HepG2 (cell line): Measurements from ENCODE around the gene MIER2. TPM values are rescaled to one million over a fixed set of nuclear protein-coding genes. Genes with fewer than 3 reads are reported as not detected.

ENCODE experiments used
- ATAC-seq: fragments of 200-7000 bp; cut with Tn5 transposase; 3 replicates; pipeline ENCODE4 v1.9.1; 2020; ENCODE audit warnings: mild to moderate bottlenecking, moderate library complexity
- BruUV-seq: library from RNA; stranded (reverse); fragments of 400-500 nt; replicated peaks from 2 replicates; lab custom pipeline; 2021; lab: Mats Ljungman, UMichigan
- CTCF ChIA-PET: fragments of 300-600 bp; formaldehyde crosslinking; extraction: SDS; loops from one replicate; lab custom pipeline; 2021; ENCODE audit warnings: low total read pairs, inconsistent platforms, low intra/inter-chr PET ratio; lab: Yijun Ruan, JAX
- POLR2A ChIA-PET: fragments of 350-600 bp; sonication (Branson Sonifier 250); formaldehyde crosslinking; loops from one replicate; lab custom pipeline; 2020; ENCODE audit warnings: antibody characterized with exemption, inconsistent platforms; lab: Yijun Ruan, JAX
- DNase-seq: peaks from one replicate; pipeline ENCODE4 v3.0.0-alpha.2; 2015; ENCODE audit warnings: low spot score
- FAIRE-seq: peaks from 3 replicates; lab custom pipeline; 2011; peaks lifted over from hg19 to GRCh38; lab: Jason Lieb, UNC
- H2AFZ ChIP-seq: one replicate; pipeline ENCODE4 v1.6.1; 2011; ENCODE audit warnings: low read length, inconsistent platforms
- H3K27ac ChIP-seq: fragments of 300-600 bp; 3 replicates; pipeline ENCODE4 v1.8.0; 2011; ENCODE audit warnings: mixed run types, mild to moderate bottlenecking, mixed read lengths, low read length, inconsistent platforms; ENCODE audit not compliant: insufficient read depth; ENCODE audit errors: extremely low read length
- H3K27me3 ChIP-seq, 2 experiments: fragments of 200-600 bp in 1 of 2; 2 replicates in 1 of 2; 3 replicates in 1 of 2; pipeline versions ENCODE4 v1.6.0 to v1.8.0; 2011; ENCODE audit warnings: low read length in 2 of 2, mild to moderate bottlenecking in 2 of 2, moderate library complexity in 2 of 2, inconsistent platforms in 1 of 2; ENCODE audit not compliant: insufficient read depth in 2 of 2, control insufficient read depth in 1 of 2
- H3K36me3 ChIP-seq, 2 experiments: fragments of 200-600 bp in 1 of 2; replicated peaks in 1 of 2; 2 replicates in 1 of 2; 3 replicates in 1 of 2; pipeline versions ENCODE4 v1.5.1 to v1.8.0; 2011; ENCODE audit warnings: low read length in 2 of 2, inconsistent platforms in 1 of 2; ENCODE audit not compliant: insufficient read depth in 2 of 2, control insufficient read depth in 1 of 2
- H3K4me1 ChIP-seq: 2 replicates; pipeline ENCODE4 v1.5.1; 2012; ENCODE audit warnings: low read length, inconsistent platforms; ENCODE audit not compliant: insufficient read depth
- H3K4me2 ChIP-seq: 2 replicates; pipeline ENCODE4 v1.6.0; 2011; ENCODE audit warnings: low read depth, low read length, inconsistent platforms
- H3K4me3 ChIP-seq, 3 experiments: fragments of 200-600 bp in 1 of 3; sonication (generic), shearing (Covaris generic) in 1 of 3; replicated peaks in 1 of 3; 2 replicates each; pipeline ENCODE4 v1.5.1; 2011 to 2016; ENCODE audit warnings: low read length in 3 of 3, inconsistent platforms in 2 of 3, low read depth in 2 of 3, mild to moderate bottlenecking in 2 of 3, control low read depth in 1 of 3, mixed read lengths in 1 of 3; ENCODE audit not compliant: insufficient read depth in 1 of 3
- H3K79me2 ChIP-seq: one replicate; pipeline ENCODE4 v1.6.1; 2011; ENCODE audit warnings: low read length, inconsistent platforms; ENCODE audit not compliant: insufficient read depth
- H3K9ac ChIP-seq: 2 replicates; pipeline ENCODE4 v1.6.0; 2011; ENCODE audit warnings: mild to moderate bottlenecking, low read depth, low read length, inconsistent platforms; ENCODE audit not compliant: insufficient read depth
- H3K9me3 ChIP-seq: 2 replicates; pipeline ENCODE4 v1.5.1; 2012; ENCODE audit warnings: mild to moderate bottlenecking, low read length
- H4K20me1 ChIP-seq: 2 replicates; pipeline ENCODE4 v1.6.0; 2011; ENCODE audit warnings: inconsistent platforms, mild to moderate bottlenecking, low read length, moderate library complexity; ENCODE audit not compliant: insufficient read depth
- CAMTA2 ChIP-seq: sonication (generic); formaldehyde crosslinking; IDR thresholded peaks from 2 replicates; pipeline ENCODE4 v1.4.0; 2020; ENCODE audit warnings: mild to moderate bottlenecking, missing genetic modification reagents, borderline replicate concordance
- HIVEP1 ChIP-seq: sonication (generic); formaldehyde crosslinking; IDR thresholded peaks from 2 replicates; pipeline ENCODE4 v1.4.0; 2020; ENCODE audit warnings: mild to moderate bottlenecking, missing genetic modification reagents
- MTF1 ChIP-seq: sonication (generic); formaldehyde crosslinking; IDR thresholded peaks from 2 replicates; pipeline ENCODE4 v1.5.0; 2020; ENCODE audit warnings: missing genetic modification reagents
- NFIB ChIP-seq: sonication (generic); formaldehyde crosslinking; IDR thresholded peaks from 2 replicates; pipeline ENCODE4 v1.9.0; 2021; ENCODE audit warnings: missing genetic modification reagents, mild to moderate bottlenecking, borderline replicate concordance
- SOX13 ChIP-seq, 3 experiments: fragments of 450-650 bp in 1 of 3; sonication (generic) in 1 of 3; formaldehyde crosslinking in 1 of 3; IDR thresholded peaks in 2 of 3; conservative IDR thresholded peaks in 1 of 3; 2 replicates each; pipeline versions ENCODE4 v1.5.0 to v1.6.1; 2016 to 2020; ENCODE audit warnings: antibody characterized with exemption in 1 of 3, mild to moderate bottlenecking in 1 of 3, missing compliant biosample characterization in 1 of 3, missing genetic modification reagents in 1 of 3, moderate library complexity in 1 of 3
- TAF15 ChIP-seq: fragments of 200-400 bp; formaldehyde crosslinking; IDR thresholded peaks from one replicate; pipeline ENCODE4 v1.6.1; 2018; ENCODE audit warnings: mild to moderate bottlenecking, low read depth, low read length; ENCODE audit not compliant: poor library complexity, severe bottlenecking
- TOE1 ChIP-seq: sonication (generic); formaldehyde crosslinking; IDR thresholded peaks from 2 replicates; pipeline ENCODE4 v1.4.0; 2020; ENCODE audit warnings: mild to moderate bottlenecking, missing genetic modification reagents
- ZFP36 ChIP-seq: fragments of 150-350 bp; IDR thresholded peaks from 2 replicates; pipeline ENCODE4 v1.6.1; 2018; ENCODE audit warnings: borderline replicate concordance, low read length, low read depth; ENCODE audit not compliant: partially characterized antibody
- ZFX ChIP-seq: sonication (generic); formaldehyde crosslinking; IDR thresholded peaks from 2 replicates; pipeline ENCODE4 v1.4.0; 2020; ENCODE audit warnings: mild to moderate bottlenecking, low read depth, missing genetic modification reagents, moderate library complexity
- ZKSCAN1 ChIP-seq: fragments of 150-350 bp; IDR thresholded peaks from 2 replicates; pipeline ENCODE4 v1.6.1; 2014; ENCODE audit warnings: low read length
- ZNF253 ChIP-seq: sonication (generic); formaldehyde crosslinking; IDR thresholded peaks from 2 replicates; pipeline ENCODE4 v1.8.0; 2022; ENCODE audit warnings: mild to moderate bottlenecking, missing genetic modification reagents, borderline replicate concordance
- ZNF75D ChIP-seq: sonication (generic); formaldehyde crosslinking; IDR thresholded peaks from 2 replicates; pipeline ENCODE4 v1.8.1; 2023; ENCODE audit warnings: missing genetic modification reagents, mild to moderate bottlenecking, borderline replicate concordance
- WGBS: methylation state at CpG from one replicate; pipeline ENCODE4 v1.1.6; 2017; ENCODE audit warnings: low lambda C conversion rate; 5-methylcytosine and 5-hydroxymethylcytosine counted together
- in situ Hi-C: cut with HindIII; loops from 2 replicates; pipeline ENCODE4 v1.10.0; 2017; ENCODE audit warnings: low pct_unique_long_range_greater_than_20kb; ENCODE audit not compliant: extremely low pct_ligation_motif_present
- intact Hi-C: fragments of 100-400 bp; cut with micrococcal nuclease; formaldehyde crosslinking; loops from one replicate; pipeline ENCODE4 v1.10.0; 2022; ENCODE audit not compliant: unreplicated experiment
- polyA plus RNA-seq, 8 experiments: library from polyadenylated mRNA; depleted of rRNA in 3 of 8; stranded (reverse) in 7 of 8; unstranded in 1 of 8; fragments of >200 nt; fragmentation: Illumina TruSeq in 4 of 8; extraction: Trizol in 4 of 8; gene quantifications; 2 replicates each; pipeline versions ENCODE4 v1.2.1 to v1.2.3, GENCODE V29; 2011 to 2016; ENCODE audit warnings: low read depth in 4 of 8, missing spikeins in 1 of 8, mixed read lengths in 1 of 8; ENCODE audit not compliant: insufficient read depth in 1 of 8
- total RNA-seq, 5 experiments: library from RNA; depleted of rRNA; stranded (reverse); fragments of >200 nt; fragmentation: Illumina TruSeq; extraction: Trizol; gene quantifications; 2 replicates each; pipeline ENCODE4 v1.2.3, GENCODE V29; 2016; ENCODE audit warnings: low read depth in 1 of 5
- TF ChIP-seq, protein P1 (sequence below): IDR thresholded peaks from 2 replicates; pipeline ENCODE4 v1.6.1; 2016; ENCODE audit warnings: mild to moderate bottlenecking
- TF ChIP-seq, protein P2 (sequence below), 2 experiments: sonication (generic) in 1 of 2; formaldehyde crosslinking in 1 of 2; IDR thresholded peaks; 2 replicates each; pipeline versions ENCODE4 v1.4.0 to v1.6.1; 2016 to 2020; ENCODE audit warnings: borderline replicate concordance in 1 of 2, low read depth in 1 of 2, mild to moderate bottlenecking in 1 of 2, missing genetic modification reagents in 1 of 2
- TF ChIP-seq, protein P3 (sequence below): sonication (generic); formaldehyde crosslinking; IDR thresholded peaks from 2 replicates; pipeline ENCODE4 v1.5.0; 2020; ENCODE audit warnings: missing genetic modification reagents

MIER2 gene
- total and polyA plus RNA-seq, 2 of the 13 experiments (the other 11 are each of a cell fraction or from before 2014, with no cell fraction given): 9.6 to 25.7 TPM

DNA sequence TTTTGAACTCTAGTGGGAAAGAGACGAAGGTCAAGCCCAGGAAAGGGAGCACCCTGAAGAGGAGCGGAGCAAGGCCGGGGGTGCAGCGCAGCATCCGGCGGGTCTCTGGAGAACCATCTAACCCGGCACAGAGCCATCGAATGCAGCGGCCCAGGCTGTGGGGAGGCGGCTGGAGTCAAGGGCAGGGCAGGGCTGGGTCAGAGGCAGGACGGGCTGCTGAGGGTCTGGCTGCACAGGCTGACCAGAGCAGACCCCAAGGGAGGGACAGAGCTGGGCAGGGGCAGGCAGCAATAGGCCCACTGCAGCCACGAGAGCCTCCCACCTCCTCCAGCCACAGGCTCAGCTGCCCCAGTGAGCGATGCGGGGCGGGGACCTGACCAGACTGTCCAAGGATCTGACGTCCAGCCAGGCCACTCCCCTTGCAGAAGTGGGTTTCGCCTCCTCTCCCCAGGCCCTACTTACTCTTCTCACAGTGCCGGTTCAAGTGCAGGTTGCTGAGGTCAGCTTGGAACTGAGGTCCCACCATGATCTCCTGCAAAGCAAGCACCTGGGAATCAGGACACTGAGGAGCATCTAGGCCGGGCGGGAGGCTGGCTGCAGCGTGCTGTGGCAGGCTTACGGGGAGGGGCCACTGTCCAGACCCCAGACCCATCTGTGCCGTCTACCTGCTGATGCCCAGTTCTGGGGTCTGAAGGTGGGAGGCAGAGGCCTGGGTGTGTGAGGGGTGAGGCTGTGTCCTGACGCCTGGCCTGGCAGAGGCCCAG is 19.2 kb downstream of the MIER2 start (continued):
- TF ChIP-seq ZFP36 (no peak), ZNF253 (no peak), HIVEP1 (CRISPR knock-in tag) (no peak)
- TF ChIP-seq, protein P1, sequence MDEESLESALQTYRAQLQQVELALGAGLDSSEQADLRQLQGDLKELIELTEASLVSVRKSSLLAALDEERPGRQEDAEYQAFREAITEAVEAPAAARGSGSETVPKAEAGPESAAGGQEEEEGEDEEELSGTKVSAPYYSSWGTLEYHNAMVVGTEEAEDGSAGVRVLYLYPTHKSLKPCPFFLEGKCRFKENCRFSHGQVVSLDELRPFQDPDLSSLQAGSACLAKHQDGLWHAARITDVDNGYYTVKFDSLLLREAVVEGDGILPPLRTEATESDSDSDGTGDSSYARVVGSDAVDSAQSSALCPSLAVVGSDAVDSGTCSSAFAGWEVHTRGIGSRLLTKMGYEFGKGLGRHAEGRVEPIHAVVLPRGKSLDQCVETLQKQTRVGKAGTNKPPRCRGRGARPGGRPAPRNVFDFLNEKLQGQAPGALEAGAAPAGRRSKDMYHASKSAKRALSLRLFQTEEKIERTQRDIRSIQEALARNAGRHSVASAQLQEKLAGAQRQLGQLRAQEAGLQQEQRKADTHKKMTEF: no peak

DNA sequence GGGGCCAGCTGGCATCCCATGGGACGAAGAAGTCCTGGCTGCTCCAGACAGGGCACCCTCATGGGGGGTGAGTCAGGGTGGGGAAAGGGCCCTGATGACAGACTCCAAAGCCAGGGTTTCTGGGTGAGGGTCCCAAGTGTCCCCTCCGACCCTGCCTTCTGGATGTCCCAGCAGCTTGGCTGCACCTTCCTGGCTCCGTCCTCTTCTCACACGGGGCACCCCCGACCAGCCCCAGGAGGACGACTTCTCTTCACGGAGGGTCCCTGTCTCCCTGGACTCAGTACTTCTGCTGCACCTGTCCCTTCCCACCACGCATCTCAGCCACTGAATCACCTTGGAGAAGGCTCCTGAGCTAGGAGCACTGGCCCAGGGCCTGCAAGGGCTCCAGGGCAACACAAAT is 19.9 kb downstream of the MIER2 start:
- Histone ChIP-seq H4K20me1 (no peaks in the 10 kb centered on the region; the same call in 1 of the 2 replicates), H3K79me2 (no peaks in the 10 kb centered on the region), H3K9me3 (peaks cover 9% of the 10 kb centered on the region), H3K4me3 (no peak overlapping the region), H3K27me3 (no peaks in the 10 kb centered on the region), H3K9ac (no peak overlapping the region), H3K36me3 (peaks cover 34 to 72% of the 10 kb centered on the region in 2 experiments), H2AFZ (no peak overlapping the region), H3K4me1 (no peaks in the 10 kb centered on the region), H3K4me2 (no peak overlapping the region), H3K27ac (no peak overlapping the region)
- ChIA-PET CTCF (no interaction called here), POLR2A (no interaction called here)
- no TSS peak for BruUV-seq
- no peak for DNase-seq
- FAIRE-seq: no peak
- no peak for ATAC-seq
- in situ Hi-C loops: no loop called here
- WGBS: 95% methylated on average over 7 of the region's 8 CpGs
- intact Hi-C loops: no loop called here
- TF ChIP-seq, protein P2, sequence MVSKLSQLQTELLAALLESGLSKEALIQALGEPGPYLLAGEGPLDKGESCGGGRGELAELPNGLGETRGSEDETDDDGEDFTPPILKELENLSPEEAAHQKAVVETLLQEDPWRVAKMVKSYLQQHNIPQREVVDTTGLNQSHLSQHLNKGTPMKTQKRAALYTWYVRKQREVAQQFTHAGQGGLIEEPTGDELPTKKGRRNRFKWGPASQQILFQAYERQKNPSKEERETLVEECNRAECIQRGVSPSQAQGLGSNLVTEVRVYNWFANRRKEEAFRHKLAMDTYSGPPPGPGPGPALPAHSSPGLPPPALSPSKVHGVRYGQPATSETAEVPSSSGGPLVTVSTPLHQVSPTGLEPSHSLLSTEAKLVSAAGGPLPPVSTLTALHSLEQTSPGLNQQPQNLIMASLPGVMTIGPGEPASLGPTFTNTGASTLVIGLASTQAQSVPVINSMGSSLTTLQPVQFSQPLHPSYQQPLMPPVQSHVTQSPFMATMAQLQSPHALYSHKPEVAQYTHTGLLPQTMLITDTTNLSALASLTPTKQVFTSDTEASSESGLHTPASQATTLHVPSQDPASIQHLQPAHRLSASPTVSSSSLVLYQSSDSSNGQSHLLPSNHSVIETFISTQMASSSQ (IDR thresholded peaks at IDR 0.05; ENCODE audit: low read depth): no peak
- TF ChIP-seq, protein P2 (CRISPR knock-in tag; IDR thresholded peaks at IDR 0.05; ENCODE audit: borderline replicate concordance): no peak
- TF ChIP-seq MTF1: no peak
- no peak for TF ChIP-seq ZFX (CRISPR knock-in tag)
- TF ChIP-seq TOE1 (CRISPR knock-in tag): no peak
- TF ChIP-seq, protein P3, sequence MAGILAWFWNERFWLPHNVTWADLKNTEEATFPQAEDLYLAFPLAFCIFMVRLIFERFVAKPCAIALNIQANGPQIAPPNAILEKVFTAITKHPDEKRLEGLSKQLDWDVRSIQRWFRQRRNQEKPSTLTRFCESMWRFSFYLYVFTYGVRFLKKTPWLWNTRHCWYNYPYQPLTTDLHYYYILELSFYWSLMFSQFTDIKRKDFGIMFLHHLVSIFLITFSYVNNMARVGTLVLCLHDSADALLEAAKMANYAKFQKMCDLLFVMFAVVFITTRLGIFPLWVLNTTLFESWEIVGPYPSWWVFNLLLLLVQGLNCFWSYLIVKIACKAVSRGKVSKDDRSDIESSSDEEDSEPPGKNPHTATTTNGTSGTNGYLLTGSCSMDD (CRISPR knock-in tag): no peak
- no peak for TF ChIP-seq CAMTA2
- no peak for TF ChIP-seq ZKSCAN1
- TF ChIP-seq NFIB (CRISPR knock-in tag): no peak
- no peak for TF ChIP-seq ZNF75D (CRISPR knock-in tag)
- no peak for TF ChIP-seq SOX13 (IDR thresholded peaks at IDR 0.05)
- no peak for TF ChIP-seq SOX13 (CRISPR knock-in tag; conservative IDR thresholded peaks at IDR 0.05 in 1 of 2, IDR thresholded peaks at IDR 0.05 in 1 of 2)
- TF ChIP-seq TAF15: no peak
